Muscle of leg (tissue), 11 donors: ENCODE data around the gene KIN. TPM values are rescaled to one million over a fixed set of nuclear protein-coding genes. Genes with fewer than 3 reads are reported as not detected.

Experiments used
- DNase-seq: peaks from one replicate; pipeline ENCODE4 v3.0.0; 2013
- H3K27ac ChIP-seq: one replicate; pipeline ENCODE4 v1.5.1; 2013; ENCODE audit warnings: mild to moderate bottlenecking, low read length, control low read depth
- H3K27me3 ChIP-seq: one replicate; pipeline ENCODE4 v1.6.1; 2013; ENCODE audit warnings: low read length; ENCODE audit not compliant: control insufficient read depth, insufficient read depth
- H3K36me3 ChIP-seq: one replicate; pipeline ENCODE4 v1.6.1; 2013; ENCODE audit warnings: low read length; ENCODE audit not compliant: control insufficient read depth, insufficient read depth
- H3K4me1 ChIP-seq: one replicate; pipeline ENCODE4 v1.6.1; 2013; ENCODE audit warnings: low read length; ENCODE audit not compliant: control insufficient read depth, insufficient read depth
- H3K4me3 ChIP-seq: one replicate; pipeline ENCODE4 v1.5.1; 2013; ENCODE audit warnings: low read length, control low read depth
- H3K9me3 ChIP-seq: replicated peaks from 2 replicates; pipeline ENCODE4 v1.6.1; 2013; ENCODE audit warnings: low read depth, low read length; ENCODE audit not compliant: control insufficient read depth
- WGBS: methylation state at CpG from one replicate; pipeline ENCODE4 v1.1.5; 2013; ENCODE audit warnings: missing lambda C conversion rate; ENCODE audit not compliant: insufficient coverage; 5-methylcytosine and 5-hydroxymethylcytosine counted together
- polyA plus RNA-seq, 8 donors: library from polyadenylated mRNA; unstranded; fragments of 120-200 nt; gene quantifications; one replicate each; pipeline versions ENCODE4 v1.2.1 to v1.2.3, GENCODE V29; 2013; ENCODE audit warnings: inconsistent platforms in 1 of 8, low replicate concordance in 1 of 8; ENCODE audit not compliant: insufficient read length in 8 of 8, insufficient read depth in 1 of 8
- total RNA-seq: library from RNA; stranded (reverse); fragments of 120-200 nt; gene quantifications from one replicate; pipeline ENCODE4 v1.2.4, GENCODE V29; 2013

KIN gene
- total and polyA plus RNA-seq, 9 donors = 9.1 to 14.1 (median 11.6) TPM

- Histone ChIP-seq H3K4me1 (no peaks in the 10 kb centered on the region), H3K36me3 (no peaks in the 10 kb centered on the region), H3K27me3 (peaks cover 3% of the 10 kb centered on the region), H3K27ac (no peak overlapping the region), H3K4me3 (no peak overlapping the region), H3K9me3 (no peaks in the 10 kb centered on the region)
- DNase-seq = no peak
- WGBS = 100% methylated on average over 3 of the region's 8 CpGs
Measured at GRCh38 chr10:7701158-7701742, 86.5 kb downstream of the KIN start.

Other genes starting within 250 kb of the KIN start
- 34.2 TPM for gene ITIH5, start 121.0 kb downstream of the KIN start, total RNA-seq
- 10 to 100 TPM; 38.7 to 60.2 (median 49.8) TPM for gene ITIH5, start 121.0 kb downstream of the KIN start, polyA plus RNA-seq
- gene ITIH2, start 84.7 kb downstream of the KIN start, total RNA-seq = 0.22 TPM
- 1 to 10 TPM in 2 of 8 donors, under 1 TPM in 5, not detected in 1; 0.11 to 5.1 (median 0.19) TPM for gene ITIH2, start 84.7 kb downstream of the KIN start, polyA plus RNA-seq
- gene ATP5F1C, start 184 bp upstream of the KIN start, total RNA-seq = 250 TPM
- gene ATP5F1C, start 184 bp upstream of the KIN start, polyA plus RNA-seq = 100 to 1,000 TPM; 224 to 265 (median 255) TPM
- gene TAF3, start 30.5 kb upstream of the KIN start, total RNA-seq = 2.0 TPM
- 1 to 10 TPM; 4.8 to 7.4 (median 6.4) TPM for gene TAF3, start 30.5 kb upstream of the KIN start, polyA plus RNA-seq